COR-L47 (cell line): ENCODE results near the gene ZSWIM8.

ENCODE experiments used
- DNase-seq: peaks from one replicate; lab custom pipeline; 2025; lab: John Stamatoyannopoulos, UW

ZSWIM8 gene

GRCh38 chr10:73798087-73798486 lies 12.7 kb downstream of the ZSWIM8 start:
- DNase-seq: no peak

GRCh38 chr10:73798927-73799560 lies 13.6 kb downstream of the ZSWIM8 start:
- no peak for DNase-seq

GRCh38 chr10:73799899-73800559 lies 14.6 kb downstream of the ZSWIM8 start:
- no peak for DNase-seq

- DNase-seq: no peak
Observed at GRCh38 chr10:73800560-73801252, 15.3 kb downstream of the ZSWIM8 start.

GRCh38 chr10:73801253-73801590 lies 15.8 kb downstream of the ZSWIM8 start:
- DNase-seq: no peak

- DNase-seq: no peak
Observed at GRCh38 chr10:73802276-73802991, 17.0 kb downstream of the ZSWIM8 start.

GRCh38 chr10:73803680-73804286 lies 18.4 kb downstream of the ZSWIM8 start:
- no peak for DNase-seq

- no peak for DNase-seq
Observed at GRCh38 chr10:73806176-73806950, 21.0 kb downstream of the ZSWIM8 start.

- DNase-seq: no peak
Observed at GRCh38 chr10:73807471-73807870, 22.1 kb downstream of the ZSWIM8 start.

GRCh38 chr10:73808021-73808815 lies 22.8 kb downstream of the ZSWIM8 start:
- DNase-seq: no peak

GRCh38 chr10:73809061-73809818 lies 23.8 kb downstream of the ZSWIM8 start:
- DNase-seq: no peak

- DNase-seq: no peak
Observed at GRCh38 chr10:73810358-73810734, 24.9 kb downstream of the ZSWIM8 start.

- DNase-seq: no peak
Observed at GRCh38 chr10:73810735-73811465, 25.5 kb downstream of the ZSWIM8 start.

- no peak for DNase-seq
Observed at GRCh38 chr10:73812657-73813056, 27.3 kb downstream of the ZSWIM8 start.

- no peak for DNase-seq
Observed at GRCh38 chr10:73813333-73813732, 27.9 kb downstream of the ZSWIM8 start.

GRCh38 chr10:73814276-73814895 lies 29.0 kb downstream of the ZSWIM8 start:
- DNase-seq: no peak

GRCh38 chr10:73814896-73815718 lies 29.7 kb downstream of the ZSWIM8 start:
- no peak for DNase-seq

GRCh38 chr10:73815719-73816030 lies 30.3 kb downstream of the ZSWIM8 start:
- no peak for DNase-seq
